Naive thymus-derived CD4-positive, alpha-beta T cell (primary cell): ENCODE data around the gene DRAP1. TPM values are rescaled to one million over a fixed set of nuclear protein-coding genes. Genes with fewer than 3 reads are reported as not detected.

Source experiments
- ATAC-seq: fragments of 150-1000 bp; cut with Tn5 transposase; 2 replicates; pipeline ENCODE4 v1.10.0; 2021; ENCODE audit warnings: mild to moderate bottlenecking, moderate library complexity
- CTCF ChIA-PET: fragments of 350-600 bp; sonication (Branson Sonifier 250); formaldehyde crosslinking; loops from one replicate; lab custom pipeline; 2021; ENCODE audit warnings: antibody characterized with exemption; lab: Charles Lee
- POLR2A ChIA-PET: fragments of 350-600 bp; sonication (Branson Sonifier 250); formaldehyde crosslinking; loops from one replicate; lab custom pipeline; 2021; ENCODE audit warnings: antibody characterized with exemption, inconsistent platforms; lab: Charles Lee
- DNase-seq, 9 donors: peaks; one replicate each; pipeline versions ENCODE4 v3.0.0 to v3.0.0-alpha.2; 2020 to 2022; ENCODE audit warnings: mixed read lengths in 1 of 9
- H3K27ac ChIP-seq: one replicate; pipeline ENCODE4 v1.7.0; 2013; ENCODE audit warnings: mild to moderate bottlenecking, low read depth, low read length, moderate library complexity
- H3K27me3 ChIP-seq, 2 donors: one replicate each; pipeline ENCODE4 v1.7.0; 2013; ENCODE audit warnings: low read length in 2 of 2, mild to moderate bottlenecking in 2 of 2, moderate library complexity in 2 of 2; ENCODE audit not compliant: control insufficient read depth in 2 of 2, insufficient read depth in 2 of 2
- H3K36me3 ChIP-seq, 3 experiments: 1 replicate in 2 of 3; 2 replicates in 1 of 3; pipeline ENCODE4 v1.7.0; 2013; ENCODE audit warnings: low read length in 3 of 3, mild to moderate bottlenecking in 3 of 3, moderate library complexity in 1 of 3; ENCODE audit not compliant: insufficient read depth in 3 of 3, control insufficient read depth in 2 of 3
- H3K4me1 ChIP-seq, 2 donors: one replicate each; pipeline ENCODE4 v1.7.0; 2013; ENCODE audit warnings: low read length in 2 of 2, mild to moderate bottlenecking in 2 of 2, moderate library complexity in 1 of 2; ENCODE audit not compliant: control insufficient read depth in 2 of 2, insufficient read depth in 2 of 2
- H3K4me3 ChIP-seq: 2 replicates; pipeline ENCODE4 v1.7.0; 2013; ENCODE audit warnings: mild to moderate bottlenecking, low read length
- H3K9me3 ChIP-seq, 3 experiments: 1 replicate in 2 of 3; 2 replicates in 1 of 3; pipeline ENCODE4 v1.7.0; 2013; ENCODE audit warnings: low read length in 3 of 3; ENCODE audit not compliant: control insufficient read depth in 2 of 3
- H3K27ac Mint-ChIP-seq, 9 donors: one replicate each; pipeline ENCODE4 v1.8.0; 2020 to 2022; ENCODE audit warnings: mixed read lengths in 9 of 9, mild to moderate bottlenecking in 8 of 9, moderate library complexity in 5 of 9, inconsistent platforms in 2 of 9
- H3K27me3 Mint-ChIP-seq, 5 donors: one replicate each; pipeline ENCODE4 v1.8.0; 2021 to 2022; ENCODE audit warnings: mixed read lengths in 5 of 5, mild to moderate bottlenecking in 1 of 5
- H3K36me3 Mint-ChIP-seq, 5 donors: one replicate each; pipeline ENCODE4 v1.8.0; 2020 to 2022; ENCODE audit warnings: mixed read lengths in 5 of 5, mild to moderate bottlenecking in 3 of 5, inconsistent platforms in 1 of 5
- H3K4me1 Mint-ChIP-seq, 7 donors: one replicate each; pipeline ENCODE4 v1.8.0; 2020 to 2022; ENCODE audit warnings: mixed read lengths in 7 of 7, mild to moderate bottlenecking in 3 of 7, inconsistent platforms in 1 of 7
- H3K4me3 Mint-ChIP-seq, 10 donors: one replicate each; pipeline ENCODE4 v1.8.0; 2020 to 2022; ENCODE audit warnings: mild to moderate bottlenecking in 10 of 10, mixed read lengths in 10 of 10, moderate library complexity in 6 of 10, inconsistent platforms in 2 of 10
- H3K9me3 Mint-ChIP-seq, 11 donors: one replicate each; pipeline ENCODE4 v1.8.0; 2020 to 2022; ENCODE audit warnings: mixed read lengths in 11 of 11, mild to moderate bottlenecking in 4 of 11, inconsistent platforms in 1 of 11, moderate library complexity in 1 of 11
- intact Hi-C, 2 donors: fragments of 100-400 bp; cut with micrococcal nuclease; formaldehyde crosslinking; loops; one replicate each; pipeline ENCODE4 v1.15.1; 2023
- polyA plus RNA-seq, 2 donors: library from polyadenylated mRNA; unstranded; fragments of 300-500 nt; fragmentation: Illumina TruSeq; gene quantifications; one replicate each; pipeline ENCODE4 v1.2.3, GENCODE V29; 2021
- total RNA-seq, 6 experiments: library from RNA in 5 of 6; stranded (reverse) in 5 of 6; gene quantifications; 1 replicate in 5 of 6; 2 replicates in 1 of 6; pipeline ENCODE4 v1.2.3 and lab custom pipeline; 2021 to 2026

The DRAP1 gene
- total and polyA plus RNA-seq, 7 experiments from 2014 or later: 72.6 to 166 (median 82.7) TPM

DNA sequence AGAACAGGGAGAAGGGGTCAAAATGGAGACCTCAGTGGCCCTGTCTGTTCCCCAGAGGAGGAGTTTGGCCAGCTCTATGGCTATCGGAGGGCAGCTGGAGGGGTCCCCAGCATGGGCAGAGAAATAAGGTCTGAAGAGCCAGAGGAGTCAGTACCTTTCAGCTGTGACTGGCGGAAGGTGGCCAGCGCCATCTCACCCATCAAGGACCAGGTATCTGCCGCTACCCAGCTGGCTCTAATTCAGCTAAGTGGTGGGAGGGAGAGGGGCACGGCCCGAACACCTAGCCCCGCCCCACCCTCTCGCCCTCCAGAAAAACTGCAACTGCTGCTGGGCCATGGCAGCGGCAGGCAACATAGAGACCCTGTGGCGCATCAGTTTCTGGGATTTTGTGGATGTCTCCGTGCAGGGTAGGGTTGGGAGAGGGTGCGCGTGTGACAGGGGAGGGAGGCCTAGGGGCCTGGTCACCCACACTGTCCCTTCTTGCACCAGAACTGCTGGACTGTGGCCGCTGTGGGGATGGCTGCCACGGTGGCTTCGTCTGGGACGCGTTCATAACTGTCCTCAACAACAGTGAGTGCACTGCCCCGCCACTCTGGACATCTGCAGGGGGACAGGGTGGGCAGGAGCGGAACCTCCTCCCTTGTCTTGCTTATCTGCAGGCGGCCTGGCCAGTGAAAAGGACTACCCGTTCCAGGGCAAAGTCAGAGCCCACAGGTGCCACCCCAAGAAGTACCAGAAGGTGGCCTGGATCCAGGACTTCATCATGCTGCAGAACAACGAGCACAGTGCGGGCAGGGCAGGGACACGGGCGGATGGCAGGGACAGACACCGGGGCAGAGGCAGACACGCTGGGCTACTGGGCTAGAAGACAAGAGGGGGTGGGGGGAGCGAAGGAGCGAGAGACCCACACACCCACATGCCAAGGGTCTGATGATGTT lies 36.8 kb upstream of the DRAP1 start:
- peaks cover 0 to 1% (median 0%) of the 10 kb centered on the region in 11 donors for H3K9me3 Mint-ChIP-seq
- peak overlapping the region in 6 of 9 donors; percentile 14 to 72 (median 46) for H3K27ac Mint-ChIP-seq
- POLR2A ChIA-PET: interaction anchor here (0.8 to 5.4 kb wide), 4 partner anchors 8 to 79 kb away, joined by 3 to 73 read pairs (median 27); partner anchors contain the start of genes CCDC85B, CFL1, FIBP and MUS81
- no peaks in the 10 kb centered on the region for H3K27me3 Mint-ChIP-seq
- H3K4me1 Mint-ChIP-seq: peaks cover 20 to 64% (median 36%) of the 10 kb centered on the region in 7 donors
- Histone ChIP-seq H3K9me3 (no peaks in the 10 kb centered on the region), H3K27me3 (no peaks in the 10 kb centered on the region), H3K4me3 (no peak overlapping the region), H3K4me1 (peaks cover 31 to 34% of the 10 kb centered on the region in 2 donors), H3K27ac (no peak overlapping the region), H3K36me3 (peaks cover 0 to 27% (median 0%) of the 10 kb centered on the region in 3 experiments)
- peak overlapping the region in 1 of 10 donors; percentile 66 for H3K4me3 Mint-ChIP-seq
- CTCF ChIA-PET: interaction anchor here (0.5 to 3.6 kb wide), 8 partner anchors 8 to 179 kb away, joined by 3 to 38 read pairs (median 4); partner anchors contain the start of genes CCDC85B, MUS81 and SNX32
- ATAC-seq: no peak
- intact Hi-C loops: no loop called here
- peaks cover 0 to 9% (median 3%) of the 10 kb centered on the region in 5 donors for H3K36me3 Mint-ChIP-seq
- peak in 1 of 9 donors; percentile 7 for DNase-seq

DNA sequence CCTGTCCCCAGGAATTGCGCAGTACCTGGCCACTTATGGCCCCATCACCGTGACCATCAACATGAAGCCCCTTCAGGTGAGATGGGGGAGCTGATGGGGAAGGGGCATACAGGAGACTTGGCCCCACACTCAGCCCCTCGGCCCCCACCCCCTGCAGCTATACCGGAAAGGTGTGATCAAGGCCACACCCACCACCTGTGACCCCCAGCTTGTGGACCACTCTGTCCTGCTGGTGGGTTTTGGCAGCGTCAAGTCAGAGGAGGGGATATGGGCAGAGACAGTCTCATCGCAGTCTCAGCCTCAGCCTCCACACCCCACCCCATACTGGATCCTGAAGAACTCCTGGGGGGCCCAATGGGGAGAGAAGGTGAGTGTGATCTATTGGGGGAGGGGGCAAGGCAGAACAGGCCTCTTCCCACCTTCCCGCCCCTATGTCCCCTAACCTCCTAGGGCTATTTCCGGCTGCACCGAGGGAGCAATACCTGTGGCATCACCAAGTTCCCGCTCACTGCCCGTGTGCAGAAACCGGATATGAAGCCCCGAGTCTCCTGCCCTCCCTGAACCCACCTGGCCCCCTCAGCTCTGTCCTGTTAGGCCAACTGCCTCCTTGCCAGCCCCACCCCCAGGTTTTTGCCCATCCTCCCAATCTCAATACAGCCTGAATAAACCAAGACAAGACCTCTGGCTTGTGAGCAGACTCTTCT lies 36.0 kb upstream of the DRAP1 start:
- H3K27me3 ChIP-seq: no peaks in the 10 kb centered on the region
- peaks cover 0 to 10% (median 3%) of the 10 kb centered on the region in 5 donors for H3K36me3 Mint-ChIP-seq
- no peak overlapping the region for H3K4me3 ChIP-seq
- no peaks in the 10 kb centered on the region for H3K9me3 ChIP-seq
- peaks cover 0 to 27% (median 0%) of the 10 kb centered on the region in 3 experiments for H3K36me3 ChIP-seq
- no peaks in the 10 kb centered on the region for H3K27me3 Mint-ChIP-seq
- CTCF ChIA-PET: interaction anchor here (0.8 to 9.0 kb wide), 13 partner anchors 12 to 270 kb away, joined by 3 to 159 read pairs (median 7); partner anchors contain the start of genes AP5B1, CFL1, MUS81 and SNX32
- peak in 1 of 9 donors; percentile 7 for DNase-seq
- intact Hi-C loops: no loop called here
- peaks cover 38 to 40% of the 10 kb centered on the region in 2 donors for H3K4me1 ChIP-seq
- peak overlapping the region in 3 of 9 donors; percentile 14 to 93 (median 68) for H3K27ac Mint-ChIP-seq
- peaks cover 0 to 1% (median 0%) of the 10 kb centered on the region in 11 donors for H3K9me3 Mint-ChIP-seq
- H3K27ac ChIP-seq: no peak overlapping the region
- H3K4me1 Mint-ChIP-seq: peaks cover 20 to 64% (median 38%) of the 10 kb centered on the region in 7 donors
- no peak overlapping the region for H3K4me3 Mint-ChIP-seq
- POLR2A ChIA-PET: interaction anchor here (12.3 kb wide), 1 partner anchor 20 kb away, joined by 316 read pairs; the partner anchor contains the start of genes CFL1 and MUS81
- no peak for ATAC-seq

DNA sequence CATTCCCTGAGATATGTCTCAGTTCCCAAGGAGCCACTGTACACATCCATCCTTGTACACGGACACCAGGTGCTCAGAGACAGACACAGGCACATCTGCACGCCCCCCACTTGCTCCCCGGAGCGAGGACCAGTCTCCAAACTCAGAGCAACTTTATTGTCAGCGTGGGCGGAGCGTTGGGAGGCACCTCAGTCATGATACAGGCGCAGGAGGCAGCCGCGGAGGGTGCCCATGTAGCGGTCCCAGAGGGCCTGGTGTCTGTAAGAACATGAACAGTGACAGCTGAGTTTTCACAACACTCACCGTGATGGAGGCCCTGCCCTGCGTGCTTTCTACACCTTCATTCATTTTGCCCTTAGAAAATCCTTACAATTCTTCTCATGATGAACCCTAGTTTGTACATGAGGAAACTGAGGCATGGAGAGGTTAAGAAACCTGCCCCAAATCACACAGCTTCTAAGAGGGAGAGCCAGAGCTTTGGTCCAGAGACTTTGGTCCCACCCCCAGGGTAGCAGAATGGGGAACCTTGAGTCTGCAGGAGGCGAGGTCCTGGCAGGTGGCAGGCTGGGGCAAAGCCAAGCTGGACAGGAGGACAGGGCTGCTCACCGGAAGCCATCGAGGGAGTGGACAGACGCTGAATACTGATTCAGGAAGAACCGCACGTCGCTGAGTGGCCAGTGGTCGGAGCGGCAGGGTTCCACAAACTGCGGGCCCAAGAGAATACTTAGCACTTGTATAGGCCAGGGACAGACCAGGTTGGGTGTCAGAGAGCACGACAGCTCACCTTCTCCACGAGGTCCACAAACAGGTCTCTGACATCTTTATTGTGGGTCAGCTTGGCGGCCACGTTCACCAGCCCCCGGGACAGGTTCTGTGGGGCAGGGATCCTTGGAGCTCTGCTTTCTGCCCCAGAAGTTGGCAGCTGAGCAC lies 35.2 kb upstream of the DRAP1 start:
- no peaks in the 10 kb centered on the region for H3K27me3 ChIP-seq
- Mint-ChIP-seq H3K27me3 (no peaks in the 10 kb centered on the region), H3K4me1 (peaks cover 26 to 65% (median 40%) of the 10 kb centered on the region in 7 donors), H3K36me3 (peaks cover 0 to 11% (median 3%) of the 10 kb centered on the region in 5 donors), H3K9me3 (peaks cover 0 to 3% (median 0%) of the 10 kb centered on the region in 11 donors), H3K4me3 (peak overlapping the region in 1 of 10 donors; percentile 29), H3K27ac (peak overlapping the region in 8 of 9 donors; percentile 70 to 93 (median 80))
- no peak overlapping the region for H3K4me3 ChIP-seq
- H3K36me3 ChIP-seq: peaks cover 0 to 27% (median 0%) of the 10 kb centered on the region in 3 experiments
- no peaks in the 10 kb centered on the region for H3K9me3 ChIP-seq
- peak overlapping the region; percentile 14 for H3K27ac ChIP-seq
- intact Hi-C loops: loop anchor here (1.0 kb wide), 6 partner anchors 11 to 173 kb away; partner anchors contain the start of gene MUS81 (in 2 of the 2)
- DNase-seq: peak in 1 of 9 donors; percentile 11
- POLR2A ChIA-PET: interaction anchor here (0.8 to 12.3 kb wide), 10 partner anchors 10 to 231 kb away, joined by 3 to 316 read pairs (median 6); partner anchors contain the start of genes C11orf68, CFL1, KAT5 and MUS81
- CTCF ChIA-PET: interaction anchor here (0.6 to 9.0 kb wide), 30 partner anchors 10 to 271 kb away, joined by 3 to 159 read pairs (median 5); partner anchors contain the start of genes AP5B1, CFL1, KAT5 and MUS81
- H3K4me1 ChIP-seq: peaks cover 35 to 36% of the 10 kb centered on the region in 2 donors
- ATAC-seq: no peak

DNA sequence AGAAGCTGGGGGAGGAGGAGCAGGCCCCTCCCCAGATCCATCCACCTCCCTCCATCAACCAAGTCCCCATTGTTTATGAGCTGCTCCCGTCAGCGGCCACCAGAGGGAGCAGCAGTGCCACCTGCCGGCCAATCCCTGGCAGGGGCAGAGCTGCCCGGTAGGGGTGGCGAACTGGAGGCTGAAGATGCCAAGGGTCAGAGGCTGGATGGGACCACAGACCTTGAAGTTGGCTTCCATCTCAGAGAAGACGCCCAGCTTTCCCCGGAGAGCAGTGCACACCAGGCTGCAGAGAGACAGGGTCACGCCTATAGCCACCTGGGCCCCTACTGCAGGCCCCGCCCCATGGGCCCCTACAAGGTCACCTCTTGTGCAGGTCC lies 34.5 kb upstream of the DRAP1 start:
- Mint-ChIP-seq H3K36me3 (peaks cover 0 to 11% (median 3%) of the 10 kb centered on the region in 5 donors), H3K4me1 (peaks cover 29 to 65% (median 41%) of the 10 kb centered on the region in 7 donors), H3K4me3 (peak overlapping the region in 3 of 10 donors; percentile 29 to 63 (median 58)), H3K27me3 (no peaks in the 10 kb centered on the region), H3K27ac (peak overlapping the region in 8 of 9 donors; percentile 70 to 93 (median 80)), H3K9me3 (peaks cover 0 to 3% (median 0%) of the 10 kb centered on the region in 11 donors)
- Histone ChIP-seq H3K4me1 (peaks cover 33 to 35% of the 10 kb centered on the region in 2 donors), H3K36me3 (peaks cover 0 to 27% (median 0%) of the 10 kb centered on the region in 3 experiments), H3K27me3 (no peaks in the 10 kb centered on the region), H3K4me3 (no peak overlapping the region), H3K9me3 (no peaks in the 10 kb centered on the region), H3K27ac (peak overlapping the region; percentile 9)
- POLR2A ChIA-PET: interaction anchor here (0.6 to 12.3 kb wide), 14 partner anchors 11 to 231 kb away, joined by 3 to 316 read pairs (median 4); partner anchors contain the start of genes BANF1, C11orf68, CFL1 and EIF1AD
- peak; percentile 74 for ATAC-seq
- DNase-seq: peak; percentile 68 to 87 (median 80)
- intact Hi-C loops: loop anchor here (1.0 kb wide), 6 partner anchors 11 to 173 kb away; partner anchors contain the start of gene MUS81 (in 2 of the 2)
- CTCF ChIA-PET: interaction anchor here (0.6 to 9.0 kb wide), 32 partner anchors 10 to 272 kb away, joined by 3 to 159 read pairs (median 4); partner anchors contain the start of genes AP5B1, CFL1, KAT5 and MUS81

DNA sequence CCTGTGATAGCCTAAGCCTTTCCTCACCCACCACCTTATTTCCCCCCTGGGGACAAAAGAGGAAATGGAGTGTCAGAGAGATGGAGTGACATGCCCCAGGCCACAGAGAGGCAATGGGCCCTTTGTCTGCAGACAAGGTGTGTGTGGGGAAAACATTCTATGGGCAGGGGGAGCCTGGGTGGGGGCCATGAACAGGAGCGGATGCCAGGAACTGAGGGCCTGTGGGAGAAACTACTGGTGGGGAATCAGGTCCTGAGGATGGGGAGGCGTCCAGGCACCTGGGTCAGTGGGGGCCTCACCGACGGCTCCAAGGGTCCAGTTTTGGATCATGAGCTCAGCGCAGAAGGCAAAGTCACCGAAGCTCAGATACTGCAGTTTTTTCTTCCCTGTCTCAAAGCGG lies 34.0 kb upstream of the DRAP1 start:
- peak overlapping the region in 1 of 10 donors; percentile 53 for H3K4me3 Mint-ChIP-seq
- peaks cover 32 to 65% (median 44%) of the 10 kb centered on the region in 7 donors for H3K4me1 Mint-ChIP-seq
- Histone ChIP-seq H3K36me3 (peaks cover 0 to 27% (median 0%) of the 10 kb centered on the region in 3 experiments), H3K4me1 (peaks cover 32 to 39% of the 10 kb centered on the region in 2 donors), H3K27ac (peak overlapping the region; percentile 9), H3K9me3 (no peaks in the 10 kb centered on the region), H3K27me3 (no peaks in the 10 kb centered on the region), H3K4me3 (no peak overlapping the region)
- peaks cover 0 to 11% (median 3%) of the 10 kb centered on the region in 5 donors for H3K36me3 Mint-ChIP-seq
- H3K27ac Mint-ChIP-seq: peak overlapping the region in 6 of 9 donors; percentile 49 to 93 (median 82)
- peaks cover 0 to 3% (median 0%) of the 10 kb centered on the region in 11 donors for H3K9me3 Mint-ChIP-seq
- ATAC-seq (no peak), DNase-seq (no peak)
- CTCF ChIA-PET: interaction anchor here (0.6 to 9.0 kb wide), 25 partner anchors 10 to 177 kb away, joined by 3 to 159 read pairs (median 6); partner anchors contain the start of genes AP5B1, CFL1, KAT5 and MUS81
- POLR2A ChIA-PET: interaction anchor here (0.6 to 12.3 kb wide), 14 partner anchors 11 to 191 kb away, joined by 3 to 316 read pairs (median 4); partner anchors contain the start of genes BANF1, C11orf68, CFL1 and EIF1AD
- H3K27me3 Mint-ChIP-seq: no peaks in the 10 kb centered on the region
- intact Hi-C loops: no loop called here
